NCI-H1105 (cell line): ENCODE measurements around the gene ACOT12.
"Not testable (repeated sequence)": the region's sequence is repeated elsewhere in the genome, so short reads cannot be mapped to it uniquely, and the experiment has no call there.

Experiments
- DNase-seq: peaks from one replicate; lab custom pipeline; 2025; lab: John Stamatoyannopoulos, UW

The ACOT12 gene

GRCh38 chr5:81338213-81338612 lies 55.7 kb downstream of the ACOT12 start:
- DNase-seq: not testable (repeated sequence)

- DNase-seq: no peak
Measured at GRCh38 chr5:81337803-81338202, 56.1 kb downstream of the ACOT12 start.

- no peak for DNase-seq
Measured at GRCh38 chr5:81336556-81336955, 57.4 kb downstream of the ACOT12 start.

- DNase-seq: no peak
Measured at GRCh38 chr5:81335946-81336345, 58.0 kb downstream of the ACOT12 start.

DNA sequence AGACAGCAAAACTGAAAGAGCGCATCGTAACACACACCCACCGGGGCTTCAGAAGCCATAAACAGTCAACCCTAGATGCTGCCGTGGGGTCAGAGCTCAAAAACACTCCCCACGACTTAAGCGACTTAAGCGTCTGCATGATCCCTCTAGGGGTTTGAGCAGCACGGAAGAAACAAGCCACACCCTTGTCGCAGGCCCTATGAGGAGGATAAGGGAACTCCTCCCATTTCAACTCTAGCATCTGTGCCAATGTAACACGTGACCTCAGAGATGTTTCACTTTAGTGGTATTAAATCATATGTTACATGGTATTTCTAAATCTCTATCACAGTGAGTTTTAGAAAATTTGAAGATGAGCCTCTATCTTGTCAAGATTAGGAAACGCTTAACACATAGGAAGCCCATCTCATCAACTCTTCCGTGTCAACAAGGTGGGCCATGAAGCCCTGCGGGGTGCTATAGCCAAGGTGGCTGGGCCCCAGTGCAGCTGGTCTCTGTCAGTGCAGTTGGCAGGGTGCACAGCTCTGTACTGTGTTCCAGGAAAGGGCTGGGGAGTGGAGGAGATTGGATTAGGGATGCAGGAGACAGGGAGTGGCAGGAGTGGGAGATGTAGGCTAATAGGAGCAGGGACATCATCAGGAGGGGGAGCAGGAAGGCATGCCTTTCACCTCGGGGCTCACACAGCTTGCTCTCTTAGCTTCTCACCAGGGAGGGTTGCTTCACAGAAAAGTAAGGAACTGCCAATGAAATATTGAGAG lies 59.5 kb downstream of the ACOT12 start:
- no peak for DNase-seq

- DNase-seq: no peak
Measured at GRCh38 chr5:81326554-81326953, 67.4 kb downstream of the ACOT12 start.

DNA sequence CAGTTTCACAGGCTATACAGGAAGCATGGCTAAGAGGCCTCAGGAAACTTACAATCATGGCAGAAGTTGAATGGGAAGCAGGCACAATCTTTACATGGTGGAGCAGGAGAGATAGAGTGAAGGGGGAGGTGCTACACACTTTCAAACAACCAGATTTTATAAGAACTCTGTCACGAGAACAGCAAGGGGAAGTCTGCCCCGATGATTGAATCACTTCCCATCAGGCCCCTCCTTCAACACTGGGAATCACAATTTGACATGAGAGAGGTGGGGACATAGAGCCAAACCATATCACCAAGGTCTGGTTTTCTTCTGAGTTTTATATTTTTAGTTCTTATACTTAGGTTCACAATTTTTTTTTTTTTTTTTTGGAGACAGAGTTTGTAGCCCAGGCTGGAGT lies 76.4 kb downstream of the ACOT12 start:
- no peak for DNase-seq

DNA sequence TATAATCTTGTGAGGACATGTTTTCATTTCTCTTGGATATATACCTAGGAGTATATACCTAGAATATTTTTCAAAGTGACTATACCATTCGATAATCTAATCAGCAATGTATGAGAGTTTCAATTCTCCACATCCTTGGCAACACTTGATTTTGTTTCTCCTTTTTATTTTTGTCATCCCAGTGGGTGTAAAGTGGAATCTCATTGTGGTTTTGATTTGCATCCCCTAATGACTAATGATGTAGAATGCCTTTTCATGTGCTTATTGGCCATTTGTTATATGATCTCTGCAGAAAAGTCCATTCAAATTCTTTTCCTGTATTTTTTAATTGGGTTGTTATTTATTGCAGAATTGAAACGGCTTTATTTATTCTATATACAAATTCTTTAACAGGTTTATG lies 77.4 kb downstream of the ACOT12 start:
- no peak for DNase-seq

GRCh38 chr5:81315830-81316229 lies 78.1 kb downstream of the ACOT12 start:
- DNase-seq: no peak

- no peak for DNase-seq
Measured at GRCh38 chr5:81315336-81315735, 78.6 kb downstream of the ACOT12 start.

DNA sequence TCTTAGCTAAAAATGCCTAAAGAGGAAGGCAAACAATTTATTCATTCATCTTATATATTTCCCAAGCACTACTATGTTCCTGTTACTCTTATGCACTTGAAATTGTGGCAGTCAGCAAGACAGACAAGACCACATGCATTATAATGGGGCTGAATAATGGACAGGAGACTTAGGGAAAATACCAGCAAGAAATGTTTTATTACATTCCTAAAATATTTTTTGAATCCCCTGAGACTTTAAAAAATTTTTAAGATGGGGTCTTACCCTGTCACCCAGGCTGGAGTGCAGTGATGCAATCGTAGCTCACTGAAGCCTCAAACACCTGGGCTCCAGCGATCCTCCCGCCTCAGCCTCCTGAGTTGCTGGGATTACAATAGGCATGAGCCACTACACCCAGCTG lies 79.4 kb downstream of the ACOT12 start:
- no peak for DNase-seq

GRCh38 chr5:81313686-81314085 lies 80.2 kb downstream of the ACOT12 start:
- no peak for DNase-seq

- no peak for DNase-seq
Measured at GRCh38 chr5:81313278-81313677, 80.7 kb downstream of the ACOT12 start.

GRCh38 chr5:81310402-81311063 lies 83.4 kb downstream of the ACOT12 start:
- DNase-seq: no peak

DNA sequence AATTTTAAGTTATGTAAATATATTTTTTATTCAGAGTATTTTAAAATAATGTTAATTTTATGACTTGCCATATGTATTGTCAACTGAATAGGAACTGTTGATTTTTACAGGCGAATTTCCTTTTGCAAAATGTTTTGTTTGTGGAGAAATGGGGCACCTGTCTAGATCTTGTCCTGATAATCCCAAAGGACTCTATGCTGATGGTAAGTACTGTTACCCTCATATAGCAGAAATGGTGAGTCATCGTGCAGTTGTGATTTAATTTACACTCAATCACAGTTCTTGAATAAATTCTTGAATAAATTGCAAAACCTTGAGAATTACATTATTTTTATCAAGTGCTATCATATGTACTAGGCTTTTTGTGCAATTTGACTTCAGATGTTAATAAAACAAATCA lies 85.1 kb downstream of the ACOT12 start:
- no peak for DNase-seq

GRCh38 chr5:81305785-81306184 lies 88.1 kb downstream of the ACOT12 start:
- DNase-seq: no peak

DNA sequence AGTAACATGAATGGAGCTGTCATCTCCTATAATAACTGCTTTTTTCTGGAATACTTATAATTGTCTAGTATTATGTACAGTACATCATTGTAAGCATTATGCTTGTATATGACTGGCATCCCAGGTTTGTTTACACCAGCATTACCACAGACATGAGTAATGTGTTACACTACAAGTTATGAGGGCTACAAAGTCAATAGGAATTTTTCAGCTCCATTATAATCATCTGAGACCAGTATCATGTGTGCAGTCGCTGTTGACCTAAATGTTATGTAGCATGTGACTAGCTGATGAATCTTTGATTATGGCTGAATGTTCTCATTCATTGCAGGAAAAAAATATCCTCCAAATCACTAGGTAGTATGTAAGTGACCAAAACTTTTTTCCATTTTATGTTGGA lies 90.4 kb downstream of the ACOT12 start:
- no peak for DNase-seq

DNA sequence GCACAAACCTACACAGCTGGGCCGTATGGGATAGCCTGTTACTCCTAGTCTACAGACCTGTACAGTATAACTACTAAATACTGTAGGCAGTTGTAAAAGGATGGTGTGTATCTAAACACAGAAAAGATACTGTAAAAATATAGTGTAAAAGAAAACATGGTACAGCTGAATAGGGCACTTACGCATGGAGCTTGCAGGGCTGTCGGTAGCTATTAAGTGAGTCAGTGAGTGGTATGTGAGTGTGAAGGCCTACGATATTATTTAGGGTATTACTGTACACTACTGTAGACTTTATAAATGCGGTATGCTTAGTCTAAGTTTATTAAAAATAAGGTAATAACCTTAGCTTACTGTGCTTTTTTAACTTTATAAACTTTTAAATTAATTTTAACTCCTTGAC lies 91.3 kb downstream of the ACOT12 start:
- DNase-seq: no peak

- DNase-seq: peak; percentile 71
Measured at GRCh38 chr5:81301271-81302015, 92.5 kb downstream of the ACOT12 start, which contains the start of gene ZCCHC9. ZCCHC9 (plus strand) TSS chr5:81301587; CDS start chr5:81304758, 3,171 bp downstream.

DNA sequence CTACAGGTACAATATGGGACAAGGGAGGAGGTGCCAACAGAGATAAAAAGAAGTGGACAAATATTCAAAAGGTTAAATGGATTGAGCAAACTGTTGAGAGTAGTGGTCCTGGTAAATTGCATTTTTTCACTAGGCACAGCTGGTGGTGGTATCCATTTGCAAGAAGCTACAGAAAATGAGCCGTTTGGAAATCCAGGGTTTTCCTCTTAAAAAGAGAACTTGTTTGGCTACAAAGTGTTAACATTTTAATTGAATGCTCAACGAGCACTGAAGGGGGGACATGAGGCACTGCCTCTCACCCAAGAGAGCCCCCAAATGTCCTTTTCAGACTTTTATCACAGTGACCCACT lies 93.0 kb downstream of the ACOT12 start:
- DNase-seq: no peak

- no peak for DNase-seq
Measured at GRCh38 chr5:81297531-81297930, 96.4 kb downstream of the ACOT12 start.

GRCh38 chr5:81294021-81294420 lies 99.9 kb downstream of the ACOT12 start:
- not testable (repeated sequence) for DNase-seq

DNA sequence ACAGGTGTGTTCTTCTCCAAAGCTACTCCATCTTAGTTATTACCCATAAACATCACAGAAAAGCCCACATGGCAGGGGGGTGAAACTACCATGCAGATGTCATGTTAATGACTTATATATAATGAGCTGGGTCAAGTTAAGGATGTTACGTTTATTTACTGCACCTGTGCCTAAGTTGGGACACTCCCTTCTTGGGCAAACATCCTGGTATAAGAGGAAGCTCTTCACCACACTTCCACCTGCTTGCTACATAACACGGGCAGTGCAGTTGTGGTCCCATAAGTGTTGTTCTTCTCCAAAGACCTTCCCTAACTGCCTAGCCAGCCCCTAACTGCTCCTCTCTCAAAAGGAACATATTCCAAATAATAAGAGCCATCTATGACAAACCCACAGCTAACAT lies 101.8 kb downstream of the ACOT12 start:
- no peak for DNase-seq
